Nephron progenitor cell (in vitro differentiated cells): Measurements from ENCODE around the gene ITPRIP.

Source experiments
- DNase-seq: peaks from one replicate; pipeline ENCODE4 v3.0.0; 2021
- H3K27ac Mint-ChIP-seq: 2 replicates; pipeline ENCODE4 v1.8.0; 2021; ENCODE audit warnings: mild to moderate bottlenecking, moderate library complexity, mixed read lengths
- H3K27me3 Mint-ChIP-seq: 2 replicates; pipeline ENCODE4 v1.8.0; 2021; ENCODE audit warnings: mild to moderate bottlenecking, low read depth, mixed read lengths; ENCODE audit not compliant: poor library complexity
- H3K36me3 Mint-ChIP-seq: 2 replicates; pipeline ENCODE4 v1.8.0; 2021; ENCODE audit warnings: low read depth, mixed read lengths
- H3K4me1 Mint-ChIP-seq: 2 replicates; pipeline ENCODE4 v1.8.0; 2021; ENCODE audit warnings: mixed read lengths
- H3K4me3 Mint-ChIP-seq: 2 replicates; pipeline ENCODE4 v1.8.0; 2021; ENCODE audit warnings: mild to moderate bottlenecking, moderate library complexity, mixed read lengths
- H3K9me3 Mint-ChIP-seq: 2 replicates; pipeline ENCODE4 v1.8.0; 2021; ENCODE audit warnings: mild to moderate bottlenecking, moderate library complexity, mixed read lengths
- TF ChIP-seq, protein P1 (sequence below): fragments of 200-600 bp; sonication (generic); IDR thresholded peaks from 2 replicates; pipeline ENCODE4 v1.5.0; 2021; ENCODE audit warnings: antibody characterized with exemption

ITPRIP gene

DNA sequence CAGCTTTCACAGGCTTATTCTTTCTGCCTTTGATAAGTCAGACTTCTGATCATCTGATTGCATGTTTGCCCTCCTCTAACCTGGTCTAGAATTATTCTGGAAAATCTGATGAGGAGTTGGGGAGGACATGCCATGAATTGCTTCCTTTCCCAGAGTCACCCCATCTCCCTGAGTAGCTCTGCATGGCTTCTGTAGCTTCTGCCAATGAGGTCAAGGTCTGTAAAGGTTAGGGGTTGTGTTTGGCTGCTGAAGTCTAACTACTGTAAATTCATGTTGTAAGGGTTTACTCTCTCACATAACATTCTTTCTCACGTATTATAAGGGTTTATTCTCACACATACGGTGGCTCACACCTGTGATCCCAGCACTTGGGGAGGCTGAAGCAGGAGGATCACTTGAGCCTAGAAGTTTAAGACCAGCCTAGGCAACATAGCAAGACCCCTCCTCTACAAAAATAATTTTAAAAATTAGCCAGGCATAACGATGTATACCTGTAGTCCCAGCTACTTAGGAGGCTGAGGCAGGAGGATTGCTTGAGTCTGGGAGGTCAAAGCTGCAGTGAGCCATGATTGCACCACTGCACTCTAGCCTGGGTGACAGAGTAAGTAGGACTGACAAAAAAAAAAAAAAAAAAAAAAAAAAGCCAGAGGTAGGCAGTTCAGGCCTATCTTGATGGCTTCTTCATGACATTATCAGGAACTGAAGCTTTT, 58.6 kb downstream of the ITPRIP start:
- DNase-seq: no peak
- H3K9me3 Mint-ChIP-seq: no peaks in the 10 kb centered on the region
- no peaks in the 10 kb centered on the region for H3K4me1 Mint-ChIP-seq
- TF ChIP-seq, protein P1, sequence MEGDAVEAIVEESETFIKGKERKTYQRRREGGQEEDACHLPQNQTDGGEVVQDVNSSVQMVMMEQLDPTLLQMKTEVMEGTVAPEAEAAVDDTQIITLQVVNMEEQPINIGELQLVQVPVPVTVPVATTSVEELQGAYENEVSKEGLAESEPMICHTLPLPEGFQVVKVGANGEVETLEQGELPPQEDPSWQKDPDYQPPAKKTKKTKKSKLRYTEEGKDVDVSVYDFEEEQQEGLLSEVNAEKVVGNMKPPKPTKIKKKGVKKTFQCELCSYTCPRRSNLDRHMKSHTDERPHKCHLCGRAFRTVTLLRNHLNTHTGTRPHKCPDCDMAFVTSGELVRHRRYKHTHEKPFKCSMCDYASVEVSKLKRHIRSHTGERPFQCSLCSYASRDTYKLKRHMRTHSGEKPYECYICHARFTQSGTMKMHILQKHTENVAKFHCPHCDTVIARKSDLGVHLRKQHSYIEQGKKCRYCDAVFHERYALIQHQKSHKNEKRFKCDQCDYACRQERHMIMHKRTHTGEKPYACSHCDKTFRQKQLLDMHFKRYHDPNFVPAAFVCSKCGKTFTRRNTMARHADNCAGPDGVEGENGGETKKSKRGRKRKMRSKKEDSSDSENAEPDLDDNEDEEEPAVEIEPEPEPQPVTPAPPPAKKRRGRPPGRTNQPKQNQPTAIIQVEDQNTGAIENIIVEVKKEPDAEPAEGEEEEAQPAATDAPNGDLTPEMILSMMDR: no peak
- H3K27ac Mint-ChIP-seq: no peak overlapping the region
- H3K27me3 Mint-ChIP-seq: peaks cover 18% of the 10 kb centered on the region
- H3K4me3 Mint-ChIP-seq: no peak overlapping the region
- no peaks in the 10 kb centered on the region for H3K36me3 Mint-ChIP-seq

DNA sequence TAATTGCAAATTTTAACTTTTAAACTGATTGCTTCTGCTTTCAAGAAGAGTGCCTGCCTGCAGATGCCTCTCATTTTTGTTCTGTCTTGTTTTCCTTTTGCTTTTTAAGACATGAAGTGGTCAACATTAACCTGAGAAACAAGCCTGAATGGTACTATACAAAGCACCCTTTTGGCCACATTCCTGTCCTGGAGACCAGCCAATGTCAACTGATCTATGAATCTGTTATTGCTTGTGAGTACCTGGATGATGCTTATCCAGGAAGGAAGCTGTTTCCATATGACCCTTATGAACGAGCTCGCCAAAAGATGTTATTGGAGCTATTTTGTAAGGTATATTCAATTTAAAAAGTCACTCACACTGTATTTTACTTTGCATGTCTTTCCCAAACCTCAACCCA, 60.5 kb downstream of the ITPRIP start:
- Mint-ChIP-seq H3K27me3 (peaks cover 28% of the 10 kb centered on the region), H3K27ac (no peak overlapping the region), H3K4me1 (no peaks in the 10 kb centered on the region), H3K4me3 (no peak overlapping the region), H3K36me3 (no peaks in the 10 kb centered on the region), H3K9me3 (no peaks in the 10 kb centered on the region)
- TF ChIP-seq, protein P1: no peak
- no peak for DNase-seq

DNA sequence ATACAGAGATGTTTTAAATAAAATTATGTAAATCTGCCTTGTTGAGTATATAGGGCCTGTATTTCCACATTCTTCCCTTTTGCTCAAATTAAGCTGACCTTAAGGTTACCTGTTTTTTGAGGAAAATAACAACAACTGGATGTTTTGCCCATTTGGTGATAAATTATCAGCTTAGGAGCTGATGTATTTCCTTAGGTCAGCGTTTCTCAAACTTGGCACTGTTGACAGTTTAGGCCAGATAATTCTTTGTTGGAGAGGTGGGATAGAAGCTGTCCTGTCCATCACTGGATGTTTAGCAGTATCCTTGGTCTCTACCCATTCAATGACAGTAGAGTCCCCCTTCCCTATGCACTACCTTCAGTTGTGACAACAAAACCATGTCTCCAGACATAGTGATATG, 62.1 kb downstream of the ITPRIP start:
- no peaks in the 10 kb centered on the region for H3K36me3 Mint-ChIP-seq
- H3K27me3 Mint-ChIP-seq: peaks cover 28% of the 10 kb centered on the region
- no peak overlapping the region for H3K4me3 Mint-ChIP-seq
- no peak overlapping the region for H3K27ac Mint-ChIP-seq
- H3K4me1 Mint-ChIP-seq: no peaks in the 10 kb centered on the region
- DNase-seq: no peak
- TF ChIP-seq, protein P1: no peak
- no peaks in the 10 kb centered on the region for H3K9me3 Mint-ChIP-seq

DNA sequence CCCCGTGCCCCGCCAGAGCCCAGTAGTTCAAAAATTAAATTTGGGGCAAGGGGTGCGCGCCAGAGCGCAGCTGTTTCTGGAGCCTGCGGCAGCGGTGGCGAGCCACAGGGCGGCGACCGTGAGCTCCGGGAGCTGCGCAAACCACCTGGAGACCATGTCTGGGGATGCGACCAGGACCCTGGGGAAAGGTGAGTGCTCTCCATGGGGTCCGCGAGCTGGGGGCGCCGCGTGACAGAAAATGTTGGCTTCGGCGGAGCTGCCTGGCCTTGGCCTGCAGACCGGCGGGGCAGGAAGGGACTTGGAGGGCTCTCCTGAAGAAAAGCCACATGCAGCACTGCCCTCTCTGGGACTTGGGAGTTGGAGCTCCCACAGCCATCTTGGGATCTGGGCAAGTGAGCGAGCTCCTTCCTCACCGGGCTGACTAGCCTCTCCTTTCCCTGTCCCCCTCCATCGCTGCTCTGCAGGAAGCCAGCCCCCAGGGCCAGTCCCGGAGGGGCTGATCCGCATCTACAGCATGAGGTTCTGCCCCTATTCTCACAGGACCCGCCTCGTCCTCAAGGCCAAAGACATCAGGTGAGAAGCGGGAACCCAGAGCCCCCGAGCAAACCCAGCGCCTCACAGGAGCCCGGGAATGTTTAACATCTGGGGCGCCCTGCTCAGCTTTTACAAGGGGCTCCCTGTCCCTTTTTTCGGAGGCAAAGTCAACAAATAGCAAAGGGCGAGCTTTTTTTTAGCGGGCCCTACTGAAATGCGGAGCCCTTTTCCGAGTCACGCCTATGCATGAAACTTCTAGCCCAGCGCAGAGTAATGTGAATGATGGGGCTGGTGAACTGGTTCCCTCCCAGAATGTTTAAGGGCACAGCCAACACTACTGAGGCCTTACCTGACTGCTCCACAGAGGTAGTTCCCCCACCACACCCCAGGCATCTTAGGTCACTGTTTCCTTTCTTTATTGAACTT, 63.2 kb downstream of the ITPRIP start:
- Mint-ChIP-seq H3K9me3 (no peaks in the 10 kb centered on the region), H3K27ac (no peak overlapping the region), H3K4me1 (no peaks in the 10 kb centered on the region), H3K4me3 (peak overlapping the region; percentile 55), H3K36me3 (no peaks in the 10 kb centered on the region), H3K27me3 (peaks cover 28% of the 10 kb centered on the region)
- TF ChIP-seq, protein P1: peak; percentile 81
- DNase-seq: peak; percentile 58

DNA sequence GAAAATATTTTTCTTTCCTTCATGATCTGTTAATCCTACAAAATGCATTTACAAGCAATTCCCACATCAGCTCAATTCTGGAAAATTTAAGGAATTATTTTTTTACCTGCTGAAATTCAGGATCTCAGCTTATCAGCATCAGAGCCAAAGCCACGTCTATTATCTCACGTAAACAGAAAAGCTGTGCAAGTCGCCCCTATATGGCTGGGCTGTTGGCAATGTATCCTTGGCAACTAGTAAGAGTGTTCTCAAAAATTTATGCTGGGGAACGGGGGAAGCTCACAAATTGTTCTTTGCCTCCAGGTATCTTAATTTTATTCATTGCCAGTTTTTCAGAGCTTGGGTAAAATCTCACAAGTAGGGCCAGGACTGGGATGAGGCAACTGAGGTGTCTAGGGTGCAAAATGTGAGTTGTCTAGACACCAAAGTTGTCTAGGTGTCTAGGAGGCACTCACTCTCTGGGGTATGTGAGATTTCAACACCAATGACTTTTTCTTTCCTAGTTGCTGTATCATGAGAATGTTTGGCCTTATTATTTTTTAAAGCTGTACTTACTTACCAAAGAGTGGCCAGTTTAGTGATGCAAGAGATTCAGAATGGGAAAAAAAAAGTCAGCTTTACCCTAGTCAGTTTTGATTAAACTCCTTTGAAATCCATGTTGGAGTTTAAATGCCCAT, 64.2 kb downstream of the ITPRIP start:
- Mint-ChIP-seq H3K9me3 (peaks cover 3% of the 10 kb centered on the region), H3K4me3 (no peak overlapping the region), H3K27me3 (peaks cover 22% of the 10 kb centered on the region), H3K27ac (no peak overlapping the region), H3K36me3 (no peaks in the 10 kb centered on the region), H3K4me1 (no peaks in the 10 kb centered on the region)
- TF ChIP-seq, protein P1: no peak
- no peak for DNase-seq
